ENCODE measurements around the gene GPR55.

- TF ChIP-seq EP300 (conservative IDR thresholded peaks at IDR 0.05; ENCODE audit: poor library complexity, severe bottlenecking) (no peak), MXI1 (conservative IDR thresholded peaks at IDR 0.05; ENCODE audit: poor library complexity, severe bottlenecking) (no peak), REST (IDR thresholded peaks at IDR 0.05; ENCODE audit: borderline replicate concordance) (no peak), SMC3 (conservative IDR thresholded peaks at IDR 0.05; ENCODE audit: poor library complexity) (no peak), POLR2AphosphoS5 (IDR thresholded peaks at IDR 0.05) (no peak)
- TF ChIP-seq, protein P1, sequence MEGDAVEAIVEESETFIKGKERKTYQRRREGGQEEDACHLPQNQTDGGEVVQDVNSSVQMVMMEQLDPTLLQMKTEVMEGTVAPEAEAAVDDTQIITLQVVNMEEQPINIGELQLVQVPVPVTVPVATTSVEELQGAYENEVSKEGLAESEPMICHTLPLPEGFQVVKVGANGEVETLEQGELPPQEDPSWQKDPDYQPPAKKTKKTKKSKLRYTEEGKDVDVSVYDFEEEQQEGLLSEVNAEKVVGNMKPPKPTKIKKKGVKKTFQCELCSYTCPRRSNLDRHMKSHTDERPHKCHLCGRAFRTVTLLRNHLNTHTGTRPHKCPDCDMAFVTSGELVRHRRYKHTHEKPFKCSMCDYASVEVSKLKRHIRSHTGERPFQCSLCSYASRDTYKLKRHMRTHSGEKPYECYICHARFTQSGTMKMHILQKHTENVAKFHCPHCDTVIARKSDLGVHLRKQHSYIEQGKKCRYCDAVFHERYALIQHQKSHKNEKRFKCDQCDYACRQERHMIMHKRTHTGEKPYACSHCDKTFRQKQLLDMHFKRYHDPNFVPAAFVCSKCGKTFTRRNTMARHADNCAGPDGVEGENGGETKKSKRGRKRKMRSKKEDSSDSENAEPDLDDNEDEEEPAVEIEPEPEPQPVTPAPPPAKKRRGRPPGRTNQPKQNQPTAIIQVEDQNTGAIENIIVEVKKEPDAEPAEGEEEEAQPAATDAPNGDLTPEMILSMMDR (IDR thresholded peaks at IDR 0.05; ENCODE audit: poor library complexity, severe bottlenecking), result no peak
Observed at GRCh38 chr2:230939066-230939591, 14.1 kb upstream of the GPR55 start.

Data from neural cell (in vitro differentiated cells).